HEK293T (cell line): ENCODE results near the gene PSMD5.

Source experiments
- BHLHE40 ChIP-seq: fragments of 450-650 bp; IDR thresholded peaks from 2 replicates; pipeline ENCODE4 v1.6.1; 2016; ENCODE audit warnings: mild to moderate bottlenecking, moderate library complexity, borderline replicate concordance
- CTBP1 ChIP-seq: fragments of 450-650 bp; IDR thresholded peaks from 2 replicates; pipeline ENCODE4 v1.6.1; 2016; ENCODE audit warnings: borderline replicate concordance
- FOXA1 ChIP-seq: fragments of 450-650 bp; IDR thresholded peaks from 2 replicates; pipeline ENCODE4 v1.6.1; 2016; ENCODE audit warnings: mild to moderate bottlenecking
- FOXK2 ChIP-seq: fragments of 450-650 bp; IDR thresholded peaks from 2 replicates; pipeline ENCODE4 v1.6.1; 2016; ENCODE audit warnings: mild to moderate bottlenecking
- FOXM1 ChIP-seq: fragments of 450-650 bp; IDR thresholded peaks from 2 replicates; pipeline ENCODE4 v1.6.1; 2017; ENCODE audit warnings: mild to moderate bottlenecking, borderline replicate concordance
- HDGF ChIP-seq: fragments of 450-650 bp; IDR thresholded peaks from 2 replicates; pipeline ENCODE4 v1.6.1; 2017; ENCODE audit warnings: antibody characterized with exemption, borderline replicate concordance
- LEF1 ChIP-seq: fragments of 450-650 bp; IDR thresholded peaks from 2 replicates; pipeline ENCODE4 v1.6.1; 2017; ENCODE audit warnings: mild to moderate bottlenecking, borderline replicate concordance
- SP1 ChIP-seq: fragments of 450-650 bp; IDR thresholded peaks from 2 replicates; pipeline ENCODE4 v1.6.1; 2017
- SUZ12 ChIP-seq: fragments of 450-650 bp; IDR thresholded peaks from 2 replicates; pipeline ENCODE4 v1.6.1; 2016; ENCODE audit warnings: mild to moderate bottlenecking
- TARDBP ChIP-seq: fragments of 450-650 bp; IDR thresholded peaks from 2 replicates; pipeline ENCODE4 v1.6.1; 2016
- ZNF384 ChIP-seq: fragments of 450-650 bp; IDR thresholded peaks from 2 replicates; pipeline ENCODE4 v1.6.1; 2016

DNA sequence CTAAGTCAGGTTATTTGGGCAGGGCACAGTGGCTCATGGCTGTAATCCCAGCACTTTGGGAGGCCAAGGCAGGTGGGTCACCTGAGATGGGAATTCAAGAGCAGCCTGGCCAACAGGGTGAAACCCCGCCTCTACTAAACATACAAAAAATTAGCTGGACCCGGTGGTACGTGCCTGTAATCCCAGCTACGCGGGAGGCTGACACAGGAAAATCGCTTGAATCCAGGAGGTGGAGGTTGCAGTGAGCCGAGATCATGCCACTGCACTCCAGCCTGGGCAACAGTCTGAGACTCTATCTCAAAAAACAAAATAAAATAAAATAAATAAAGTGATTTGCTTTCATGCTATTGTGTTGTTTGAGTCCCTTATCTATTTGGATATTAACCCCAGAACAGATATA is 41.3 kb downstream of the PSMD5 start:
- TF ChIP-seq SP1 (no peak), SUZ12 (no peak), HDGF (no peak), FOXM1 (no peak), FOXA1 (no peak), BHLHE40 (no peak), ZNF384 (no peak), LEF1 (no peak), TARDBP (no peak), CTBP1 (no peak), FOXK2 (no peak)
